Erythroblast (primary cell): Measurements from ENCODE around the gene SOX12.
"Not testable (repeated sequence)": the region's sequence is repeated elsewhere in the genome, so short reads cannot be mapped to it uniquely, and the experiment has no call there.

Experiments
- DNase-seq, 2 experiments: peaks; one replicate each; lab custom pipeline; 2025; lab: John Stamatoyannopoulos, UW
- GATA1 ChIP-seq: IDR thresholded peaks from 2 replicates; pipeline ENCODE4 v1.6.1; 2011; ENCODE audit warnings: low read depth, mild to moderate bottlenecking, control low read depth, low read length, moderate library complexity
- POLR2A ChIP-seq: IDR thresholded peaks from 2 replicates; pipeline ENCODE4 v1.6.1; 2011; ENCODE audit warnings: mild to moderate bottlenecking, low read length

Gene SOX12

DNA sequence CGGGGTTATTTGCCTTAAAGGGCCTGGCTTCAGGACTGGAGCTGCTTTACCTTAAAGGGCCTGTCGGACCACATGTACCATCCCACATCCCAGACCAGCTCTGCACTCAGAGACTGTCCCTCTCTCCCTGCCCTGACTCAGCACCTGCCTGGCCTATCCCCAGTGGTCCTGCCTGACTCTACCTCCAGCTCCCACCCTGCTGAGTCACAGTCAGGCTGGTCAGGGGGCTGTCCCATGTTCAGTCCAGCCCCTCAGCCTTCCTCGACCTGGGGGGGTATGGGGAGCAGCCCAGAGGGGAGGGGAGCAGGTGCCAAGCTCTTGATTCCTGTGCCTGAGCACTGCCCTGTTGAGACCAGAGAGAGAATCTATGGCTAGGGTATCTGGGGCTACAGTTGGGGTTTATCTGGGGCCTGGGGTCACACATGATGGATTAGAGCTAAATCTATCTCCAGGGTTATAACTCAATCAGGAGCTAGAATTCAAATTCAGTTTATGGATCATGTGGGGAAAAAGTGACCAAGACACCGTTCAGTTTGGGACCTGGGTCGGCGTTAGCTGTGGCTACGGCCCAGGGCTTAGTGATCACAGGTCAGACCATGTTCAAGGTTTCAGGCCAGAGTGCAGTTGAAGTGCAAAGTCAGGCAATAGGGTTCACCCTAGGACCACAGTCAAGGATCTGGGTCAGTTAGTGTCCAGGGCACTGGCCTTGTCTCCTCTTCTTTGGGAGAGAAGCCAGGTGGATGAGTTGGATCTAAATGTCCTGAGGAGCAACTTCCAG lies 45.8 kb downstream of the SOX12 start:
- peak; percentile 44 to 72 for DNase-seq
- TF ChIP-seq GATA1 (no peak), POLR2A (no peak)

DNA sequence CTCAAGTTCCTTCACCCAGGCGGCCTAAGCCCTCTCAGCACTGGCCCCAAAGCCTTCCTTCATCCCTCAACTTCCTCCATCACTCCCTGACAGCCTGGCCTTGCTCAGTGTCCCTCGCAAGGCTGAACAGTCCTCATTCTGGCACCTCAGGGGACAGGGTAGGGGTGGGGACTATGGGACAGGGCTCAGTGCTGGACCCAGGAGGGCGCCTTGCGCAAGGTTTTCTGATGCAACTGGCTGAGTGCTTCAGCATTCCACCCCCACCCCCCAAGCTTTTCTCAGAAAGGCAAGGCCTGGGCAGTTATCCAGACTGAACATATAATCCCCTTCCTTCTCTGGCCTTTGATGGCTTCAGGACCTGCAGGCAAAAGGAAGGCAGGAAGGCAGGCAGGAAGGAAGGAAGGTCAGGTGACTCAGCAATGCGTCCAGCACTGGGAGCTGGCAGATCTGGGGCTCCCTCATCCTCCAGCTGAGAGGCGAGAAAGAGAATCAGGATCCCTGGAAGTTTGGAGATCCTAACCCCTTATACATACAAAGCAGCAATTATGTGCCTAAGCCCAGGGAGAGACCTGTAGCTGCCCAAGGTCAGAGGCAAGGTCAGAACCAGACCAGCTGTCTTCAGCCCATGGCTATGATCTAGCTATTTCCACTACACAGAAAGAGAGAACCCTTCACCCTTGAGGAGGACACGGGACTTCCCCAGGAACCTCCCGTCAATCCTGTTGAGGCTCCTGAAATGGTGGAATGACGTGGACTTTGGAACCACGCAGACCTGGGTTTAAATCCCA lies 46.6 kb downstream of the SOX12 start:
- DNase-seq = peak; percentile 94 to 97
- TF ChIP-seq POLR2A (peak; percentile 64), GATA1 (no peak)

DNA sequence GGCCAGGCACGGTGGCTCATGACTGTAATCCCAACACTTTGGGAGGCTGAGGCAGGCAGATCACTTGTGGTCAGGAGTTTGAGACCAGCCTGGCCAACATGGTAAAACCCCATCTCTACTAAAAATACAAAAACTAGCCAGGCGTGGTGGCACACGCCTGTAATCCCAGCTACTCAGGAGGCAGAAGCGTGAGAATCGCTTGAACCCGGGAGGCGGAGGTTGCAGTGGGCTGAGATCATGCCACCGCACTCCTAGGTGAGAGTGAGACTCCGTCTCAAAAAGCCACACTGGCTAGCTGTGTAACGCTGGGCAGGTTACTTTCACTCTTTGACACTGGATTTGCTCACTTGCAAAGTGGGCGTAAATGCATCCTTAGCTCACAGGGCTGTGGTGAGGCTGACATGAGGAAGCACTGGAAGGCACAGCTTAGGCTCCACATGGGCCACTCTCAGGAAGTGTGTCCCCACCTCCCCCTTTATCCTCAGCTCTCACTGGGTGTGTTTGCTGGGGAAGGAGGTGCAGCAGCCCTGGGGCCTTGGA lies 47.3 kb downstream of the SOX12 start:
- peak; percentile 36 to 69 for DNase-seq

DNA sequence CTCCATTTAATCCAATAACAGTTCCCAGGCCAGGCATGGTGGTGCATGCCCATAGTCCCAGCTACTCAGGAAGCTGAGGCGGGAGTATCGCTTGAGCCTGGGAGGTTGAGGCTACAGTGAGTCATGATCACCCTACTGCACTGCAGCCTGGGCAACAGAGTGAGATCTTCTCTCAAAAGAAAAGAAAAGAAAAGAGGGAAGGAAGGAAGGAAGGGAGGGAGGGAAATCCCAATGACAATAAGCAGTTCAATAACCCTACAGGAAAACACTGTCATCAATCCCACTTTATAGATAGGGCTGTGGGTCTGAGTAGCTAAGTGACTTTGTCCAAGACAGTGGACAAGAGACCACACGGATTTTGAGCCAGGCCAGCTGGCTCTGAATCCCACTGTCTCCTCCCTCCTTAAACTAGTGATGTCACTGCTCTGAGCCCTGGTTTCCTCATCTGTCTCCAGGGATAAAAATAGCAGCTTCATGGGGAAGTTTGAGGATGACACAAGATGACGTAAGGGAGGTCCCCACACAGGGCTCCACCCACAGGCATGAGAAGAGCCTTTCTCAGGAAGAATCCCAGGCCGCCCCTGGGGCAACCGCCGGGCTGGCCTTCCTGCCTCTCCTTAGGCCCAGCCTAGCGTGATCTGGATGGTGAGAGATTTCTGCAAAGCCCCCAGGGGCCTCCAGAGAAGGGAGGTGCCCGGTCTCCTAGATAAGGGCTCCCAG lies 48.0 kb downstream of the SOX12 start:
- peak; percentile 86 to 92 for DNase-seq
- TF ChIP-seq GATA1 = no peak
- peak; percentile 32 for TF ChIP-seq POLR2A

DNA sequence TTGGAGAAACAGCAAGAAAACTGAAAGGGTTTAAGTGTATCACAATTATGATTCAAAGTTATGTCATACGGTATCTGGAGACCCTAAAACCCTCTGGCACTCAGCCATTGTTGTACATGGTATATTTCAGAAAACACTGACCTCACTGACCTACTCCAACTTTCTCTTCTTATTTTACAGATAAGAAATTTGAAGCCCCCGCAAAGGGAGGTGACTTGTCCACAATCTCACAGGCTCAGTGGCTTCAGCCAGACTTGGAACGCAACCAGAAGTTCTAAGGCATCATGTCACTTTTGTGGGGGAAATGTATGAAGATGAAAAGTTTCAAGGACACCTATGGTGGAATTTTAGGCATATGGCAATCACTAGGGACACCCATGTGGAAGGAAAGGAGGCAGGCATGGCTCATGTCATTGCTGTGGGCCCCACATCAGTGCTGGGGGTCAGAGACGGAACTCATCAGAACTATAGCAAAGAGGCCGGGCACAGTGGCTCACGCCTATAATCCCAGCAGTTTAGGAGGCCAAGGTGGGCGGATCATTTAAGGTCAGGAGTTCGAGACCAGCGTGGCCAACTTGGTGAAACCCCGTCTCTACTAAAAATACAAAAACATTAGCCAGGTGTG lies 50.0 kb downstream of the SOX12 start:
- no peak for TF ChIP-seq POLR2A
- TF ChIP-seq GATA1 = no peak
- peak; percentile 76 to 78 for DNase-seq

DNA sequence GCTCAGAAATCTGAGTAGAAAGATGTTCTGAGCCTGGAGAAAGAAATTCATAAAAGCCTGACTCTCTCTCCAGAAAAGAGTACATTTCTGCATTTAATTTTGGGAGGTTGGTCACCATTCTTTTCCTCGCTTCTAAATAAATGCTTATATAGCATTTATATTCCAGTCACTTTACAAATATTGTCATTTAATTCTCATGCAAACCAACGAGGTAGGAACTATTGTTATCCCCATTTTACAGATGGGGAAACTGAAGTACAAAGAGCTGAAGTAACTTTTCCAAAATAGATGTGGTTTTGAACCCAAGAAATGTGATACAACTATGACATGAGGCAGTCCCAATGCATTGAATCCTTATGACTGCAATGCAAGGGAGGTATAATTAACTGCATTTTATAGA lies 50.7 kb downstream of the SOX12 start:
- DNase-seq = no peak
- TF ChIP-seq GATA1 = no peak
- no peak for TF ChIP-seq POLR2A

DNA sequence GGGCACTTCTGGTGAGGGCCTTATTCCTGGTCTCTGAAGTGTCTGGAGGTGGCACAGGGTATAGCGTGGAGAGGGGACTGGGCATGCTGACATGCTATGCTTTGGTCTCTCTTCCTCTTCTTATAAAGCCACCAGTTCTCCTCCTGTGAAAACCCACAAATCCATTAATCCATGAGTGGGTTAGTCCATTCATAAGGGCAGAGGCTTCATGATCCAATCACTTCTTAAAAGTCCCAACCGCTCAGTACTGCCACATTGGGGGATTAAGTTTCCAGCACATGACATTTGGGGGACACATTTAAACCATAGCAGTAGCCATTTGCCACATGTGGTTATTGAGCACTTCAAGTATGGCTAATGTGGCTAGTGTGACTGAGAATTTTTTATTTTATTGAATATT lies 51.4 kb downstream of the SOX12 start:
- TF ChIP-seq GATA1 (no peak), POLR2A (no peak)
- DNase-seq = no peak

DNA sequence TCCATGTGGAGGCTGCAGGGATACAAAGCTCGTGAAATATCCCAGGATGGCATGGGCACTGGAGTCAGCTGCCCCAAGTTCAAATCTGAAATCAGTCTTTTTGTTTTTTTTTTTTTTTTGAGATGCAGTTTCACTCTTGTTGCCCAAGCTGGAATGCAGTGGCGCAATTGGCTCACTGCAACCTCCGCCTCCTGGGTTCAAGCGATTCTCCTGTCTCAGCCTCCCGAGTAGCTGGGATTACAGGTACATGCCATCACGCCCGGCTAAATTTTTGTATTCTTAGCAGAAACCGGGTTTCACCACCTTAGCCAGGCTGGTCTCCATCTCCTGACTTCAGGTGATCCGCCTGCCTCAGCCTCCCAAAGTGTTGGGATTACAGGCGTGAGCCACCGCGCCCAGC lies 52.2 kb downstream of the SOX12 start:
- not testable (repeated sequence) for DNase-seq

DNA sequence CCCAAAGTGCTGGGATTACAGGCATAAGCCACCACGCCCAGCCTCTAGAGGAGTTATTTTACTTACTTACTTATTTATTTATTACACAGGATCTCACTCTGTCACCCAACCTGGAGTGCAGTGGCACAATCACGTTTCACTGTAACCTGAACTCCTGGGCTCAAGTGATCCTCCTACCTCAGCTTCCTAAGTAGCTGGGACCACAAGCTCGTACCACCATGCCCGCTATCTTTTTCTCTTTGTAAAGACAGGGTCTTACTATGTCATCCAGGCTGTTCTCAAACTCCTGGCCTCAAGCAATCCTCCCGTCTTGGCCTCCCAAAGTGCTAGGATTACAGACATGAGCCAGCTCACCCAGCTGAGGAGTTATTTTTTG lies 53.6 kb downstream of the SOX12 start:
- no peak for DNase-seq
- TF ChIP-seq GATA1 (no peak), POLR2A (no peak)
